WTC11 (cell line): ENCODE results near the gene KIF17.

Experiments used
- CBFB ChIP-seq: sonication (generic); formaldehyde crosslinking; IDR thresholded peaks from 2 replicates; pipeline ENCODE4 v1.8.1; 2022; ENCODE audit warnings: mild to moderate bottlenecking, low read depth, missing genetic modification reagents
- CREB1 ChIP-seq: sonication (generic); formaldehyde crosslinking; IDR thresholded peaks from 2 replicates; pipeline ENCODE4 v1.8.0; 2023; ENCODE audit warnings: mild to moderate bottlenecking, missing genetic modification reagents
- ESRRA ChIP-seq: sonication (generic); formaldehyde crosslinking; IDR thresholded peaks from 2 replicates; pipeline ENCODE4 v1.8.1; 2022; ENCODE audit warnings: mild to moderate bottlenecking, missing genetic modification reagents, borderline replicate concordance
- IRF2 ChIP-seq: sonication (generic); formaldehyde crosslinking; IDR thresholded peaks from 2 replicates; pipeline ENCODE4 v1.8.0; 2022; ENCODE audit warnings: low read depth, missing genetic modification reagents, borderline replicate concordance
- JUN ChIP-seq: sonication (generic); formaldehyde crosslinking; IDR thresholded peaks from 2 replicates; pipeline ENCODE4 v1.8.0; 2023; ENCODE audit warnings: mild to moderate bottlenecking, missing genetic modification reagents
- NFYB ChIP-seq: sonication (generic); formaldehyde crosslinking; conservative IDR thresholded peaks from 2 replicates; pipeline ENCODE4 v1.8.0; 2022; ENCODE audit warnings: low read depth, missing genetic modification reagents
- NR3C1 ChIP-seq: sonication (generic); formaldehyde crosslinking; conservative IDR thresholded peaks from 2 replicates; pipeline ENCODE4 v1.8.1; 2023; ENCODE audit warnings: low read depth, mild to moderate bottlenecking, missing genetic modification reagents
- RELA ChIP-seq: sonication (generic); formaldehyde crosslinking; IDR thresholded peaks from 2 replicates; pipeline ENCODE4 v1.8.1; 2022; ENCODE audit warnings: missing genetic modification reagents, mild to moderate bottlenecking, borderline replicate concordance
- TCF7 ChIP-seq: sonication (generic); formaldehyde crosslinking; IDR thresholded peaks from 2 replicates; pipeline ENCODE4 v1.8.0; 2022; ENCODE audit warnings: mild to moderate bottlenecking, low read depth, missing genetic modification reagents, moderate library complexity
- TEAD1 ChIP-seq: sonication (generic); formaldehyde crosslinking; IDR thresholded peaks from 2 replicates; pipeline ENCODE4 v1.8.0; 2022; ENCODE audit warnings: mild to moderate bottlenecking, missing genetic modification reagents
- ZBTB21 ChIP-seq: sonication (generic); formaldehyde crosslinking; IDR thresholded peaks from 2 replicates; pipeline ENCODE4 v1.8.1; 2023; ENCODE audit warnings: mild to moderate bottlenecking, missing genetic modification reagents, borderline replicate concordance
- TF ChIP-seq, protein P1 (sequence below): fragments of 200-600 bp; IDR thresholded peaks from 2 replicates; pipeline ENCODE4 v1.8.0; 2022; ENCODE audit warnings: antibody characterized with exemption
- TF ChIP-seq, protein P2 (sequence below): sonication (generic); formaldehyde crosslinking; IDR thresholded peaks from 2 replicates; pipeline ENCODE4 v1.8.1; 2022; ENCODE audit warnings: missing genetic modification reagents, borderline replicate concordance
- TF ChIP-seq, protein P3 (sequence below): sonication (generic); formaldehyde crosslinking; IDR thresholded peaks from 2 replicates; pipeline ENCODE4 v1.8.0; 2023; ENCODE audit warnings: missing genetic modification reagents

DNA sequence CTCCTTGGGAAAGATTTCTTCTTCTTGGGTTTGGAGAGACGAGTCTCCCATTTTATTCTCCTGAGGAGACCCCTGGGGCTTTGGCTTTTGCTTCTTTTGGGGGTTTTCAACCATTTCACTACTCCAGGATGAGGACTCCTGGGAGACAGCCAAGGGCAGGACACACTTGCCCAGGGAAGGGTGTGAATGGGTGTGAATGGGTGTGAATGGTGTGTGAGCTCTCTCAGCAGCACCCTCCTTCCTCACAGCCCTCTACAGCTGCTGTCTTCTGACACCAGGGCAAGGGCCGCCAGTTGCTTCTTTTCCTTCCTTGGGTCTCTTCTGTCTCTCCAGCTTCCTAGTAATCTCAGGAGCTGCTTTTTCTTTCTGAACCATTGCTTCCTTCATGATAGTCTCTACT is 24.2 kb downstream of the KIF17 start:
- TF ChIP-seq, protein P1, sequence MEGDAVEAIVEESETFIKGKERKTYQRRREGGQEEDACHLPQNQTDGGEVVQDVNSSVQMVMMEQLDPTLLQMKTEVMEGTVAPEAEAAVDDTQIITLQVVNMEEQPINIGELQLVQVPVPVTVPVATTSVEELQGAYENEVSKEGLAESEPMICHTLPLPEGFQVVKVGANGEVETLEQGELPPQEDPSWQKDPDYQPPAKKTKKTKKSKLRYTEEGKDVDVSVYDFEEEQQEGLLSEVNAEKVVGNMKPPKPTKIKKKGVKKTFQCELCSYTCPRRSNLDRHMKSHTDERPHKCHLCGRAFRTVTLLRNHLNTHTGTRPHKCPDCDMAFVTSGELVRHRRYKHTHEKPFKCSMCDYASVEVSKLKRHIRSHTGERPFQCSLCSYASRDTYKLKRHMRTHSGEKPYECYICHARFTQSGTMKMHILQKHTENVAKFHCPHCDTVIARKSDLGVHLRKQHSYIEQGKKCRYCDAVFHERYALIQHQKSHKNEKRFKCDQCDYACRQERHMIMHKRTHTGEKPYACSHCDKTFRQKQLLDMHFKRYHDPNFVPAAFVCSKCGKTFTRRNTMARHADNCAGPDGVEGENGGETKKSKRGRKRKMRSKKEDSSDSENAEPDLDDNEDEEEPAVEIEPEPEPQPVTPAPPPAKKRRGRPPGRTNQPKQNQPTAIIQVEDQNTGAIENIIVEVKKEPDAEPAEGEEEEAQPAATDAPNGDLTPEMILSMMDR = no peak
- TF ChIP-seq IRF2 (CRISPR knock-in tag) (no peak), CREB1 (CRISPR knock-in tag) (no peak), RELA (CRISPR knock-in tag) (no peak), ZBTB21 (CRISPR knock-in tag) (no peak), TEAD1 (CRISPR knock-in tag) (no peak), NFYB (no peak), TCF7 (CRISPR knock-in tag) (no peak), JUN (no peak), ESRRA (CRISPR knock-in tag) (no peak), CBFB (CRISPR knock-in tag) (no peak), NR3C1 (CRISPR knock-in tag) (no peak)
- TF ChIP-seq, protein P2, sequence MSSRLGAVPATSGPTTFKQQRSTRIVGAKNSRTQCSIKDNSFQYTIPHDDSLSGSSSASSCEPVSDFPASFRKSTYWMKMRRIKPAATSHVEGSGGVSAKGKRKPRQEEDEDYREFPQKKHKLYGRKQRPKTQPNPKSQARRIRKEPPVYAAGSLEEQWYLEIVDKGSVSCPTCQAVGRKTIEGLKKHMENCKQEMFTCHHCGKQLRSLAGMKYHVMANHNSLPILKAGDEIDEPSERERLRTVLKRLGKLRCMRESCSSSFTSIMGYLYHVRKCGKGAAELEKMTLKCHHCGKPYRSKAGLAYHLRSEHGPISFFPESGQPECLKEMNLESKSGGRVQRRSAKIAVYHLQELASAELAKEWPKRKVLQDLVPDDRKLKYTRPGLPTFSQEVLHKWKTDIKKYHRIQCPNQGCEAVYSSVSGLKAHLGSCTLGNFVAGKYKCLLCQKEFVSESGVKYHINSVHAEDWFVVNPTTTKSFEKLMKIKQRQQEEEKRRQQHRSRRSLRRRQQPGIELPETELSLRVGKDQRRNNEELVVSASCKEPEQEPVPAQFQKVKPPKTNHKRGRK (CRISPR knock-in tag) = no peak
- TF ChIP-seq, protein P3, sequence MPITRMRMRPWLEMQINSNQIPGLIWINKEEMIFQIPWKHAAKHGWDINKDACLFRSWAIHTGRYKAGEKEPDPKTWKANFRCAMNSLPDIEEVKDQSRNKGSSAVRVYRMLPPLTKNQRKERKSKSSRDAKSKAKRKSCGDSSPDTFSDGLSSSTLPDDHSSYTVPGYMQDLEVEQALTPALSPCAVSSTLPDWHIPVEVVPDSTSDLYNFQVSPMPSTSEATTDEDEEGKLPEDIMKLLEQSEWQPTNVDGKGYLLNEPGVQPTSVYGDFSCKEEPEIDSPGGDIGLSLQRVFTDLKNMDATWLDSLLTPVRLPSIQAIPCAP (CRISPR knock-in tag) = no peak
